Liver (tissue), 9 donors: ENCODE results near the gene BARHL1. TPM values are rescaled to one million over a fixed set of nuclear protein-coding genes. Genes with fewer than 3 reads are reported as not detected.

Experiments used
- DNase-seq: peaks from one replicate; pipeline ENCODE4 v3.0.0-alpha.2; 2017; ENCODE audit warnings: low spot score
- H3K27ac ChIP-seq, 2 donors: one replicate each; pipeline ENCODE4 v1.7.0; 2013; ENCODE audit warnings: inconsistent platforms in 2 of 2, low read length in 2 of 2, control low read depth in 1 of 2, low read depth in 1 of 2, mild to moderate bottlenecking in 1 of 2
- H3K27me3 ChIP-seq, 4 donors: one replicate each; pipeline versions ENCODE4 v1.6.1 to v1.7.0; 2013; ENCODE audit warnings: low read length in 3 of 4, inconsistent platforms in 1 of 4, mild to moderate bottlenecking in 1 of 4, moderate library complexity in 1 of 4; ENCODE audit not compliant: control insufficient read depth in 4 of 4, insufficient read depth in 4 of 4
- H3K36me3 ChIP-seq, 4 donors: one replicate each; pipeline versions ENCODE4 v1.6.1 to v1.7.0; 2013; ENCODE audit warnings: low read length in 3 of 4, mild to moderate bottlenecking in 3 of 4, low read depth in 1 of 4, moderate library complexity in 1 of 4; ENCODE audit not compliant: control insufficient read depth in 4 of 4, insufficient read depth in 3 of 4
- H3K4me1 ChIP-seq, 4 donors: one replicate each; pipeline versions ENCODE4 v1.6.1 to v1.7.0; 2013; ENCODE audit warnings: low read length in 3 of 4, mild to moderate bottlenecking in 3 of 4, moderate library complexity in 1 of 4; ENCODE audit not compliant: control insufficient read depth in 4 of 4, insufficient read depth in 4 of 4
- H3K4me3 ChIP-seq, 3 donors: one replicate each; pipeline versions ENCODE4 v1.6.1 to v1.7.0; 2013; ENCODE audit warnings: low read length in 3 of 3, control low read depth in 1 of 3, low read depth in 1 of 3, mild to moderate bottlenecking in 1 of 3
- H3K9ac ChIP-seq, 2 donors: one replicate each; pipeline ENCODE4 v1.7.0; 2013; ENCODE audit warnings: low read length in 2 of 2, mild to moderate bottlenecking in 2 of 2, moderate library complexity in 2 of 2, control low read depth in 1 of 2, low read depth in 1 of 2
- H3K9me3 ChIP-seq, 4 donors: one replicate each; pipeline versions ENCODE4 v1.6.1 to v1.7.0; 2013; ENCODE audit warnings: low read length in 3 of 4; ENCODE audit not compliant: control insufficient read depth in 4 of 4
- EGR1 ChIP-seq, 2 donors: IDR thresholded peaks; 2 replicates each; pipeline ENCODE4 v1.6.1; 2016 to 2018; ENCODE audit warnings: antibody characterized with exemption in 2 of 2, low read depth in 2 of 2
- FOXA1 ChIP-seq: IDR thresholded peaks from 2 replicates; pipeline ENCODE4 v1.6.1; 2016; ENCODE audit warnings: antibody characterized with exemption
- GABPA ChIP-seq, 2 donors: IDR thresholded peaks in 1 of 2; conservative IDR thresholded peaks in 1 of 2; 2 replicates each; pipeline ENCODE4 v1.6.1; 2016; ENCODE audit warnings: antibody characterized with exemption in 2 of 2, mild to moderate bottlenecking in 1 of 2, moderate library complexity in 1 of 2
- HNF4A ChIP-seq, 2 donors: conservative IDR thresholded peaks; 2 replicates each; pipeline ENCODE4 v1.6.1; 2016; ENCODE audit warnings: antibody characterized with exemption in 2 of 2, mild to moderate bottlenecking in 2 of 2
- JUND ChIP-seq, 2 donors: IDR thresholded peaks; 2 replicates each; pipeline ENCODE4 v1.6.1; 2016; ENCODE audit warnings: antibody characterized with exemption in 2 of 2
- MAX ChIP-seq: IDR thresholded peaks from 2 replicates; pipeline ENCODE4 v1.6.1; 2016; ENCODE audit warnings: antibody characterized with exemption
- RAD21 ChIP-seq, 2 donors: IDR thresholded peaks; 2 replicates each; pipeline ENCODE4 v1.6.1; 2016; ENCODE audit warnings: antibody characterized with exemption in 2 of 2, mild to moderate bottlenecking in 2 of 2
- REST ChIP-seq: IDR thresholded peaks from 2 replicates; pipeline ENCODE4 v1.6.1; 2016; ENCODE audit warnings: antibody characterized with exemption, mild to moderate bottlenecking
- RXRA ChIP-seq, 2 donors: IDR thresholded peaks; 2 replicates each; pipeline ENCODE4 v1.6.1; 2017 to 2018; ENCODE audit warnings: antibody characterized with exemption in 2 of 2, mild to moderate bottlenecking in 1 of 2
- SP1 ChIP-seq: IDR thresholded peaks from 2 replicates; pipeline ENCODE4 v1.6.1; 2018; ENCODE audit warnings: antibody characterized with exemption, mild to moderate bottlenecking
- TAF1 ChIP-seq: conservative IDR thresholded peaks from 2 replicates; pipeline ENCODE4 v1.6.1; 2016; ENCODE audit warnings: antibody characterized with exemption, mild to moderate bottlenecking
- YY1 ChIP-seq: IDR thresholded peaks from 2 replicates; pipeline ENCODE4 v1.6.1; 2016; ENCODE audit warnings: antibody characterized with exemption, mild to moderate bottlenecking
- WGBS: extraction: QIAGEN DNeasy Blood & Tissue Kit; methylation state at CpG from one replicate; pipeline ENCODE4 v1.1.7; 2013; 5-methylcytosine and 5-hydroxymethylcytosine counted together
- polyA plus RNA-seq, 2 donors: library from polyadenylated mRNA; stranded (reverse) in 1 of 2; unstranded in 1 of 2; fragments of 200-250 nt in 1 of 2; fragments of >200 nt in 1 of 2; fragmentation: Nextera tagmentation in 1 of 2; extraction: Ambion mirVana in 1 of 2; gene quantifications; one replicate each; pipeline versions ENCODE4 v1.2.1 to v1.2.3, GENCODE V29; 2013 to 2015
- total RNA-seq, 2 donors: library from RNA; depleted of rRNA; stranded (reverse); fragments of >200 nt; gene quantifications; one replicate each; pipeline ENCODE4 v1.2.3, GENCODE V29; 2014
- TF ChIP-seq, protein P1 (sequence below): IDR thresholded peaks from 2 replicates; pipeline ENCODE4 v1.6.1; 2016; ENCODE audit warnings: antibody characterized with exemption
- TF ChIP-seq, protein P2 (sequence below): fragments of 150-350 bp; IDR thresholded peaks from 2 replicates; pipeline ENCODE4 v1.5.1; 2017; ENCODE audit warnings: improper control_type of control experiment, low read depth, low read length; ENCODE audit not compliant: missing input control
- donor health status: healthy.
- donor health status: healthy.
- donor health status: healthy.
- donor health status: healthy.
- donor health status: healthy.

Gene BARHL1
- total and polyA plus RNA-seq, 4 donors = not detected

GRCh38 chr9:132597073-132597775 lies 14.8 kb downstream of the BARHL1 start:
- no peak for TF ChIP-seq TAF1
- no peak for TF ChIP-seq RXRA (IDR thresholded peaks at IDR 0.05)
- no peak for TF ChIP-seq EGR1 (IDR thresholded peaks at IDR 0.05; ENCODE audit: low read depth in 2 of 2)
- no peak for TF ChIP-seq REST
- no peak for TF ChIP-seq RAD21 (IDR thresholded peaks at IDR 0.05)
- TF ChIP-seq, protein P1, sequence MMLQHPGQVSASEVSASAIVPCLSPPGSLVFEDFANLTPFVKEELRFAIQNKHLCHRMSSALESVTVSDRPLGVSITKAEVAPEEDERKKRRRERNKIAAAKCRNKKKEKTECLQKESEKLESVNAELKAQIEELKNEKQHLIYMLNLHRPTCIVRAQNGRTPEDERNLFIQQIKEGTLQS = no peak
- TF ChIP-seq FOXA1 = no peak
- TF ChIP-seq JUND (IDR thresholded peaks at IDR 0.05) = no peak
- no peak for TF ChIP-seq YY1
- TF ChIP-seq HNF4A (conservative IDR thresholded peaks at IDR 0.05) = no peak
- TF ChIP-seq, protein P2, sequence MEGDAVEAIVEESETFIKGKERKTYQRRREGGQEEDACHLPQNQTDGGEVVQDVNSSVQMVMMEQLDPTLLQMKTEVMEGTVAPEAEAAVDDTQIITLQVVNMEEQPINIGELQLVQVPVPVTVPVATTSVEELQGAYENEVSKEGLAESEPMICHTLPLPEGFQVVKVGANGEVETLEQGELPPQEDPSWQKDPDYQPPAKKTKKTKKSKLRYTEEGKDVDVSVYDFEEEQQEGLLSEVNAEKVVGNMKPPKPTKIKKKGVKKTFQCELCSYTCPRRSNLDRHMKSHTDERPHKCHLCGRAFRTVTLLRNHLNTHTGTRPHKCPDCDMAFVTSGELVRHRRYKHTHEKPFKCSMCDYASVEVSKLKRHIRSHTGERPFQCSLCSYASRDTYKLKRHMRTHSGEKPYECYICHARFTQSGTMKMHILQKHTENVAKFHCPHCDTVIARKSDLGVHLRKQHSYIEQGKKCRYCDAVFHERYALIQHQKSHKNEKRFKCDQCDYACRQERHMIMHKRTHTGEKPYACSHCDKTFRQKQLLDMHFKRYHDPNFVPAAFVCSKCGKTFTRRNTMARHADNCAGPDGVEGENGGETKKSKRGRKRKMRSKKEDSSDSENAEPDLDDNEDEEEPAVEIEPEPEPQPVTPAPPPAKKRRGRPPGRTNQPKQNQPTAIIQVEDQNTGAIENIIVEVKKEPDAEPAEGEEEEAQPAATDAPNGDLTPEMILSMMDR = no peak
- TF ChIP-seq GABPA (IDR thresholded peaks at IDR 0.05 in 1 of 2, conservative IDR thresholded peaks at IDR 0.05 in 1 of 2) = no peak
- 92% methylated on average over 16 of the region's 16 CpGs for WGBS
- H3K4me1 ChIP-seq = no peaks in the 10 kb centered on the region
- no peak overlapping the region for H3K9ac ChIP-seq
- no peak overlapping the region for H3K27ac ChIP-seq
- no peak overlapping the region for H3K4me3 ChIP-seq
- H3K27me3 ChIP-seq = peaks cover 0 to 2% (median 0%) of the 10 kb centered on the region in 4 donors
- H3K36me3 ChIP-seq = peaks cover 2 to 38% (median 28%) of the 10 kb centered on the region in 4 donors
- no peaks in the 10 kb centered on the region for H3K9me3 ChIP-seq
- no peak for DNase-seq

DNA sequence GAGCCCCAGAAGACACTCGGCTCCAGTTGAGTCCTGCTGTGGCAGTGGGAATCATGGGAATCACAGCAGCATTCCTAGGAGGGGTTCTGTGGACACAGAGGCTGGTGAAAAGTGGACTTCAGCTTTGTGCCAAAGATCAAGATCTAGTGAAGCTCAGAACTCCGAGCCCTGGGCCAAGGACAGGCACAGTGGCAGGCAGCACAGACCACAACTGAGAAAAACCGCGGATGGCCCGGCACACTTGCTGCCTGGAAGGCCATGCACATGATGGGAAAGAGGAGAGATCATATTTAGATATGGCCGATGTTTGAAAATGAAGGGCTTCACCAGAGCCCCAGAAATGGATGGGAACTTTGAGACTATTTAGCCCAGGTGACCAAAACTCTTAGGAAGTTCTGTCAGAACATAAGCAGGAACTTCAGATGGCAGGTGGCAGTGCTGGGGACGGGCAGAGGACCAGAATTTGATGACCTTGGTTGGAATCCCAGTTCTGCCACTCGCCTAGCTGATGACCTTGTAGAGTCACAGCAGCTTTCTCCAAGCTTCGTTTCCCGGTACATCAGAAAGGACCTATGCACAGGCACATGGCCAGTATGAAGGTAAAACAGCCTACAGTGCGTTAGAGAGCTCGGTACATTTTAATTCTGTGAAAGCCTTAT lies 18.0 kb downstream of the BARHL1 start:
- H3K36me3 ChIP-seq = peaks cover 2 to 36% (median 20%) of the 10 kb centered on the region in 4 donors

More for the DNA sequence above, 18.0 kb downstream of the BARHL1 start:
- 95% methylated on average over 12 of the region's 12 CpGs for WGBS
- TF ChIP-seq TAF1 = no peak
- no peak for TF ChIP-seq RAD21 (IDR thresholded peaks at IDR 0.05)
- no peak for TF ChIP-seq HNF4A (conservative IDR thresholded peaks at IDR 0.05)
- TF ChIP-seq SP1 = no peak
- TF ChIP-seq RXRA (IDR thresholded peaks at IDR 0.05) = no peak
- TF ChIP-seq GABPA (IDR thresholded peaks at IDR 0.05 in 1 of 2, conservative IDR thresholded peaks at IDR 0.05 in 1 of 2) = no peak
- no peak for TF ChIP-seq REST
- no peak for TF ChIP-seq JUND (IDR thresholded peaks at IDR 0.05)
- TF ChIP-seq MAX = no peak
- TF ChIP-seq YY1 = no peak
- TF ChIP-seq, protein P1 = no peak
- H3K9ac ChIP-seq = no peak overlapping the region
- H3K9me3 ChIP-seq = no peaks in the 10 kb centered on the region
- no peak for DNase-seq
- no peak overlapping the region for H3K27ac ChIP-seq
- H3K4me3 ChIP-seq = no peak overlapping the region
- H3K27me3 ChIP-seq = no peaks in the 10 kb centered on the region
- H3K4me1 ChIP-seq = no peaks in the 10 kb centered on the region
